NCI-H128 (cell line): ENCODE results near the gene CDK10.
"Not testable (repeated sequence)": the region's sequence is repeated elsewhere in the genome, so short reads cannot be mapped to it uniquely, and the experiment has no call there.

Source experiments
- DNase-seq: peaks from one replicate; lab custom pipeline; 2025; ENCODE audit not compliant: unreplicated experiment; lab: John Stamatoyannopoulos, UW

Gene CDK10

DNA sequence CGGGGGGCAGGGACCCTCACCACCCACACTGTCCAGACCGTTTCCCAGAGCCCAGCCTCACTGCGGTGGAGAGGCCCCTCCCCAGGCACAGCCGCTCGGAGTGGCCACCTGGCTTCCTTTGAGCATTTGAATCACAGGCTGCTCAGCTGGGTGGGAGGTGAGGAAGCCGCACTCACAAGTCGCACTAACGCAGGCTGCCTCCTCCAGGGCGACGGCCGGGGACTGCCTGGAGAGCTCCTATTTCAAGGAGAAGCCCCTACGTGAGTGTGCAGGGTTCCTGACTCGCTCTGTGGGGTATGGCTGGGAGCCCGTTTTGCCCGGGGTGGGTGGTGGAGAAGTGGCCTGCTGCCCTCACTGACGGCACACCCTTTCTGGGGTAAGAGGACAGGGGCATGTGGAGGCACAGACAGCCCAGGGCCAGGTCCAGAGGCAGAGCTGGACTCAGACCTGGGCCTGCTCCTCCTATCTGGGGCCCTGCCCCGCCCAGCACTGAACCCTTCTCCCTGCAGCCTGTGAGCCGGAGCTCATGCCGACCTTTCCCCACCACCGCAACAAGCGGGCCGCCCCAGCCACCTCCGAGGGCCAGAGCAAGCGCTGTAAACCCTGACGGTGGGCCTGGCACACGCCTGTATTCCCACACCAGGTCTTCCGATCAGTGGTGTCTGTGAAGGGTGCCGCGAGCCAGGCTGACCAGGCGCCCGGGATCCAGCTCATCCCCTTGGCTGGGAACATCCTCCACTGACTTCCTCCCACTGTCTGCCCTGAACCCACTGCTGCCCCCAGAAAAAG, 8.8 kb downstream of the CDK10 start:
- no peak for DNase-seq

DNA sequence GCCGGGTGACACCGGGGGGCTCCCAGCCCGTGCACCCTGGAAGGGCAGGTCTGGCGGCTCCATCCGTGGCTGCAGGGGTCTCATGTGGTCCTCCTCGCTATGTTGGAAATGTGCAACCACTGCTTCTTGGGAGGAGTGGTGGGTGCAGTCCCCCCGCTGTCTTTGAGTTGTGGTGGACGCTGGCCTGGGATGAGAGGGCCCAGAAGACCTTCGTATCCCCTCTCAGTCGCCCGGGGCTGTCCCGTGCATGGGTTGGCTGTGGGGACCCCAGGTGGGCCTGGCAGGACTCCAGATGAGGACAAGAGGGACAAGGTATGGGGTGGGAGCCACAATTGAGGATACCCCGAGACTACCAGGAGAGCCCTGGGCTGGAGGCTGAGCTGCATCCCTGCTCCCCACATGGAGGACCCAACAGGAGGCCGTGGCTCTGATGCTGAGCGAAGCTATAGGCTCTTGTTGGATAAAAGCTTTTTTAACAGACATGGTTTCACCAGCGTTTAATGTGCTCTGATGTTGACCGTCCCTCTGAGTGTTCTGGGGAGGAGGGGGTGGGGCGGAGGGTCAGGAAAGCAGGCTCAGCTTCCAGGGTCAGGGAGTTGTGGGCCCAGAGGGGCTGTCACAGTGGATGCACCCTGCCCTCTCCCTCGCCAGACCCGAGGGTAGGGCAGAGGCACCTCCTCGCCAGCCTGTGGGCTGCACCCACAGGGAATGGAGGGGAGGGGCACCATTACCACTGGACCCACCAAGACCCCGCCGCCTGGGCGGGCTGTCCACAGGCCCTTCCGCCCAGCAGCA, 9.6 kb downstream of the CDK10 start:
- DNase-seq = no peak

DNA sequence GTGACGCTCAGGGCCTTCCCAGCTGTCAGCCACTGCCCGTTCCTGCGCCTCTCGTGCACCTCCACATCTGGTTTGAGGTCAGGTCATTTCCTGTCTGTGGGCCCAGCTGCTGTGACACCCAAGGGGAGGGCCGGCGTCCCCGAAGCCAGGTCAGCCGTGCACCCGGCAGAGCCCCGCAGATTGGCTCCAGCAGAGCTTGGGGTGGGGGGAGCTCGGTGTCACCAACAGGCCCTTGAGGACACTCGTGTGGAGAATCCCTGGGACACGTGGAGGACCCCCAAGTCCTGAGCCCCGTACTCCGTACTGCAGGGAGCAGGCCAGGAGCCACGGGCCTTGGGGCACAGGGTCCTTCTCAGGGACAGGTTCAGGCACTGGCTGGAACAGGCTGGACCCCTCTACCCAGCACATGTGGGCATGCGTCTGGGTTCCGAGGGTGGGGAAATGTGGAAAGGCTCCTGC, 10.2 kb downstream of the CDK10 start:
- no peak for DNase-seq

DNA sequence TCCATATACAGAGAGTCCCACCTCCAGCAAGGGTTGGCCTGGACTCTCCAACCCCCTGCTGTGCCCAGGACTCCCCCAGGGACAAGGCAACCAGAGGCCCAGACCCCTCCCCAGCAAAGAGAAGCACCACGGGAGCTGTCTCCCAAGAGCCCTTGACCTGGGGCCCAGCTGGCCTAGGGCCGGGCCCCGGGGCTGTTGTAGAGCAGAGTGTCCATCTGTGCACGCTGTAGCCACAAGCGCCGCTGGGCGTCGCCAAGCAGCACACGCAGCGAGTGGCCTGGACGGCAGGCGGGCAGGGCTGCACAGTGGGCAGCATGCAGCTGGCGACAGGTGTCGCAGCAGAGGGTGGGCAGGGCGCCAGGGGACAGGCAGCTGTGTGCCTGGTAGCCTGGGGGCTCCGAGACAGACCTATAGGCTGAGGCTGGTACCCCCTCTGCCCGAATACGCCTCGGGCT, 10.7 kb downstream of the CDK10 start:
- no peak for DNase-seq

DNA sequence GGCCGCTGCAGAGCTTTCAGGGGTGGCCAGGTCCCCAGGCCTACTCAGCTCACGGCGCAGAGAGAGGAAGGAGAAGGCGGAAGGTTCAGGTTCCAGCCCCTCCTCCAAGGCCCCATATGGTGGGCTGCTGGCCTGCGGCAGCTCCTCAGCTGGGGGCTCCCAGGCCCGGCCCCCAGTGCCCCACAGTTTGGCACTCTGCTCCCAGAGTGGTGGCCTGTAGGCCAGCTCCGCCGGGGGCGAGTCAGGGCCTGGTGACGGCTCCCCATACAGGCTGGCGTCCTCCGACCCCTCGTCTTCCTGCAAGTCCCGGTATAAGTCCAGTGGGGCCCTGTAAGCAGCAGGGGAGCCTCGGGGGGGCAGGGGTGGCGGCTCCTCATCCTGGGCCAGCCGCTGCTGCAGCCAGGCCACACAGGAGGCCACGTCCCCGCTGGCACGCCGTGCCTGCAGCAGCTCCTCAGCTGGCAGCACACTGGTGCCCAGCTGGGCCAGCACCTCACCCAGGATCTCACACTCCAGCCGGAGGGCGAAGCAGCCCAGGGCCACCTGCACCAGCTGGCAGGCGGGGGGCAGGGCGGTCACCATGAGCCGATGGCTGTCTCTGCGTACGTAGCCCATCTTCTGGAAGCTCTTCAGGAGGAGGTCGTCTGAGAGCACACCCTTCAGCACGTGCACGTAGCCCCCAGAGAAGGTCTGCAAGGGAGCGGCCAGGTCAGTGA, 11.3 kb downstream of the CDK10 start:
- no peak for DNase-seq

DNA sequence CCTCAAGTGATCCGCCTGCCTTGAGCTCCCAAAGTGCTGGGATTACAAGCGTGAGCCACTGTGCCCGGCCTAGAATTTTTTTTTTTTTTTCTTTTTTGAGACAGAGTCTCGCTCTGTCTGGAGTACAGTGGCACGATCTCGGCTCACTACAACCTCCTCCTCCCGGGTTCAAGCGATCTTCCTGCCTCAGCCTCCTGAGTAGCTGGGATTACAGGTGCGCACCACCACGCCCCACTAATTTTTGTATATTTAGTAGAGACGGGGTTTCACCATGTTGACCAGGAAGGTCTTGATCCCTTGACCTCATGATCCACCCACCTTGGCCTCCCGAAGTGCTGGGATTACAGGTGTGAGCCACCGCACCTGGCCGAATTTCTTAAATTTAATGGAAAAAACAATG, 12.2 kb downstream of the CDK10 start:
- not testable (repeated sequence) for DNase-seq

DNA sequence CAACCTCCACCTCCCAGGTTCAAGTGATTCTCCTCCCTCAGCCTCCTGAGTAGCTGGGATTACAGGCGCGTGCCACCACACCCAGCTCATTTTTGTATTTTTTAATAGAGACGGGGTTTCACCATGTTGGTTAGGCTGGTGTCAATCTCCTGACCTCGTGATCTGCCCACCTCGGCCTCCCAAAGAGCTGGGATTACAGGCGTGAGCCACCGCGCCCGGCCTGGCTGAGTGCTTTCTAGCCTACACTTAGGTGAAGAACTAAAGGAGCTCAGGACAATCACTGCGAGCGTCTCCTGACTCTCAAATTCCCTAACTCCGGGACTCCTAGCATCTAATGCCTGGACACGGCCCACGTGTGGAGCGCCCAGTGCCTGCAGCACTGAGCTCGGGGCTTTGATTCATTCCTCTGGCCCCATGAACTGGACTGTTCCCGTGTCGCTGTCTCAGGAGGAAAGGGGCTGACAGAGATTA, 13.2 kb downstream of the CDK10 start:
- not testable (repeated sequence) for DNase-seq

DNA sequence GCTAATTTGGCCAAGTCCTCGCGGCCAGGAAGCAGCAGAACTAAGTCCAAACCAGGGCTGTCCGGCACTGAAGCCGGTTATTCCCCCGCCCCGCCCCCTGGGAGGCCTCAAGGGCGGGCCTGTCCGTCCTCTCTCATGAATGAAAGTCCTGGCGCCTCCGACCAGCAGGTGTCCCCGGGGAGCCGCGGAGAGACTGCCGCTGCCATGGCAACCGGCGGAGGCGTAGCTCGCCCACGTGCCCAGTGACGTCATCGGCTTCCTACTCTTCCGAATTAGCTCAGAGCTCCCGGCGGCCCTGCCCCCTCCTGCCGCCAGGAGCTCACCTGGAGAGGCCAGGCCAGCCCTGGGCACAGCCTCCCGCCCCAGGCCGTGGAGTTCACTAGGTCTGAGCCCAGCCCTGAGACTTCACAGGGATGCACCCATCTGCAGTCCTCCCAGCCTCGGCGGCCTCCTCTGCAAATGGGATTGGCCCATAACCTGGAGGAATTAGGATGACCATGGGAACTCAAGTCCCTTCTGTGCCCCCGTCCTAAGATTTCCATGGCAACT, 13.7 kb downstream of the CDK10 start:
- peak; percentile 85 for DNase-seq

DNA sequence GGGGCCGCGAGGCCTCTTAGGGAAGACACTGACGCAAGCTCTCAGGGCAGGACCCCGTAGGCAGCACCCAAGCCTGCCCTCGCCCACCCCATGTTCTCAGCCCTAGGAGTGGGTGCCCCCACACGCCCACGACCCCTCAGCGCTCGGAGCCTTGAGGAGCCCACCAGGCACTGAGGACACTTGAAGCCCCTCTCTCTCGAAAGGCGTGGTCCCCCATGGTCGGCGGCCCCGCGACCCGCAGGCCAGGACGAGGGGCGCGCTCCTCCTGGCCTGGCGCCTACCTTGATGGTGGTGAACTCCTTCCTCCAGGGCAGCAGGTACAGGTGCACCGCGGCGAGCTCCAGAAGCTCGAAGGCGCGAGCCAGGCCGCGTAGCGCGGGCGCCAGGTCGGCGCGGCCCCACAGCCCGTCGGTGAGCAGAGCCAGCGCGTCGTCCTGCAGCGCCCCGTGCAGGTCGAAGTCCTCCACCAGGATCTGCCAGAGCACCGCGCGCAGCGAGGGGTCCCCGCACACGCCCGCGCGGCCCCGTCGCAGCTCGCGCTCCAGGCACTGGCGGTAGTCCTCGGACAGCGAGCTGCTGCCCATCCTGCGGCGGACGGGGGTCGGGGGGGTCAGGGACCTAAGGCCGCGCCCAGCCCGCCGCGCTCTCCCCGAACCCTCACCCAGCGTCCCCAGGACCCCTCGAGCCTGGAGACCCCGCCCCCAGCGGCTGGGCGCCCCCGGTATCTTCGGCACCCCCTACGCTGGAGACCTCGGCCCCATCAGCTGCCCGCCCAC, 14.3 kb downstream of the CDK10 start:
- DNase-seq = peak; percentile 47

DNA sequence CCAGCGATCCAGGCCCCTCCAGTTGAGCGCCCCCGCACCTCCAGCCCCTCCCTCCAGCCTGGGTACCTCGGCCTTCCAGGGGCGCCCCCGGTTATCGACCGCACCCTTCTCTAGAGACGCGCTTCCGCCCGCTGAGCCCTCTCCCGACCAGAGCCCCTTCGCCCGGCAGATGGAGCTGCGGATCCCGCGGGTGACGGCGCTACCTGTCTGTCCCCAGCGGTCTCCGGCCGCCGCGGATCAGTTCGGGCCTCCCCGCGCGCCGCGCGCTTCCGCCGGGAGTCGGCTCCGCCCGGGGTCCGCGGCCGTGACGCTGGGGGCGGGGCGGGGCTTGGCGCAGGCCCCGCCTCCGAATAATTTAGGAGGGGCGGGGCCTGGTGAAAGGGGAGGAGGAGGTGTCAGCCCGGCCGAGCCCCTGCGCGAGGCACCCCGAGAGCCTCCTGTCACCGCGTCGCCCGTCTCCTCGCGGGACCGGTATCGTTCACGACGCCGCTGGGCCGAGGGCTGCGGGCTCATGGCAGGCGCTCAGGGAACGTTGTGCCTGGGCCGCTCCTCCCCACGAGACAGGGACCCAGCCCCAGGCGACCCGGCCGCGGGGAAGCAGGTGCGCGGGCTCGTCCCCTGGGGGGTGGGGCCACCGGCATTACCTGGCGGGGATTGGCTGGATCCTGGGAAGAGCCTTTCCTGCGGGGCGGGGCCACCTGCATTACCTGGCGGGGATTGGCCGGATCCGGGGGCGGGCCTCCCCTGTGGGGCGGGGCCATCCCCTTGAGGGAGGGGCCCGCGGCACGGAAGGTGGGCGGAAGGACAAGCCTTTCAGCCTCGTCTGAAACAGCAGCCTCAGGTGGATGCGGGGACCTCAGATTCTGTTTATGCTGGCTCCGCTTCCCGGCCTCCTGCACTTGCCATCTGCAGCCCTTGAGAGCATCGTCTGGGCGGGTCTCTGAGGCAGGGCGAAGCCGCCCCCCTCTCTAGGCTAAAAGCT, 15.2 kb downstream of the CDK10 start, which contains the start of gene SPATA2L:
Gene SPATA2L (minus strand): TSS at position 281 of the 982 bp plus-strand sequence. CDS start 473 bp downstream, outside the sequence.
- peak; percentile 86 for DNase-seq

DNA sequence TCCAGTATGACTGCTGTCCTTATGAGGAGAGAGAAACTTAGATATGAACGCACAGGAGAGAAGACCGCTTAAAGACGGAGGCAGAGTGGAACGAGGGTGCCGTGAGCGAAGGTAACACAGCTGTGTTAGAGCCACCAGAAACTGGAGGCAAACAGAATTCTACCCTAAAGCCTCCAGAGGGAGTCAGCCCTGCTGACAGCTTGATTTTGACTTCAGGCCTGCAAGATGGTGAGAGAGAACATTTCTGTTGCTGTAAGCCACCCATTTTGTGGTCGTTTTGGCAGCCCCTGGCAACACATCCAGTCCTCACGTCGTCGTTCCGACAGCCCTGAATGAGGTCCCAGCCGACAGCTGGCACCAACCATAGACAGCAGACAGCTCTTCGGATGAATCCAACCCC, 17.8 kb downstream of the CDK10 start:
- no peak for DNase-seq

DNA sequence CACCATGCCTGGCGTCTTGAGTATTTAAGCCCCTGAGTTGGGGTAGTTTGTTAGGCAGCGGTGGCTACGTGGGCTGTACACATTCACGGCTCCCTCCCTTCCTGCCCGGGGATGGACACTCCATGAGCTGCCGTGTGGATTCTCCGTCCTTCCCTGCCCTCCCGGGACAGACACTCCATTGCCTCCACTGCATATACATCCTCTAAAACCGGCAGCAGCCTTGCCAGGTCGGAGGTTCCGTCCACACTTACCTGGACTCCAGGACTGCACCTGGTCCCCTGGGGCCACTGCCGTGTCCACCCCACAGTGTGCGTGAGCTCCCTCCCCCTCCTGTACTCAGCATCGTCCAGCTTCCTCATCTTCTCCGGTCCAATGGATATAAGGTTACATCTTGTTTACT, 18.5 kb downstream of the CDK10 start:
- no peak for DNase-seq

DNA sequence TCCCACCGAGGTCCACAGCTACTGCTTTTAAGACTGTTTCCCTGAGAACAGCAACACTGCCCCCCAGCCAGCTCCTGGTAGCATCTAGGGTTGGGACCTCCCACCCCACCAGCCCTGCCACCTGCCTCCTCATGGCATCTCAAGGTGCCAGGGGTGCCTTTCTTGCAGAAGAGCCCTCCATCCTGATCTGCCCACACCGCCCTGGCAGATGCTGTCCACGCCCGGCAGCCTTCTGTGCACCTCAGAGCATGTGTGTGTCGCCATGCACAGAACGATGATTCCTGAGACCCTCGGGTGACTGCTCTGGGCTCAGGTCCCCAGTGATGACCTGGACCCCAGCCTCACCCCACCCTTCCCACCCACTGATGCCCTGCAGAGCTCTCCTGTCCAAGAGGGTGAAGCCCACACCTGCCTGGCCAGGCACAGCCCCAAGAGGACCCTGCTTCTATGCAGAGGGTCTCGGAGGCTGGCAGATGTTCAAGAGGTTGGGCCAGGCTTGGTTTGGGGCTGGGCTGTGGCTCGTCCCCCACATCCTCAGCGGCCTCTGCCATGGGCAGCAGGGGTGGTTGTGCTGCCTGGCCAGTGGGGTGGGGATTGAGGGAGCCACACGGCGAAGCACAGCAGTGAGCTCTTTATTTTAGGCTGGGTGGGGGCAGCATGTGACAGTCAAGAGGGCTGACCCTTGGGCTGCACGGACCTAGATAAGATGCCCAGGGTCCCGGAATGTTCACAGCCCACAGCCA, 20.2 kb downstream of the CDK10 start:
- no peak for DNase-seq

DNA sequence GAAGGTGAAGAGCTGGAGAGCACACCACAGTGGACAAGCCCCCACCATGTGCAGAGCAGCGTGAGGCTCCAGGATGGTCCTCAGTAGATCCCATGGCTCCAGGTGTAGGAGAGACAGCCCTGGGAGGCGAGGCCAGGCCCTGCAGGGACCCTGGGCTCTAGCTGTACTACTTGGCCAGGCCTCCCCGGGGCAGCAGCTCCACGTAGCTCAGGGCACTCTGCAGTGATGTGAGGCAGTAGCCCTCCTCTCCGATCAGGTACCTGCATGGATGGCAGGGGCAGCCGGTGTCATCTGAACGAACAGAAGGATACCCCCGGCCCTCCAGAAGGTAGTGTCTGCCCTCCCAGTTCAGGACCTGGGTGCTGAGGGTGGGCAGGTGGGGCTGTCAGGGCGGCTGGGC, 21.2 kb downstream of the CDK10 start:
- DNase-seq = no peak

DNA sequence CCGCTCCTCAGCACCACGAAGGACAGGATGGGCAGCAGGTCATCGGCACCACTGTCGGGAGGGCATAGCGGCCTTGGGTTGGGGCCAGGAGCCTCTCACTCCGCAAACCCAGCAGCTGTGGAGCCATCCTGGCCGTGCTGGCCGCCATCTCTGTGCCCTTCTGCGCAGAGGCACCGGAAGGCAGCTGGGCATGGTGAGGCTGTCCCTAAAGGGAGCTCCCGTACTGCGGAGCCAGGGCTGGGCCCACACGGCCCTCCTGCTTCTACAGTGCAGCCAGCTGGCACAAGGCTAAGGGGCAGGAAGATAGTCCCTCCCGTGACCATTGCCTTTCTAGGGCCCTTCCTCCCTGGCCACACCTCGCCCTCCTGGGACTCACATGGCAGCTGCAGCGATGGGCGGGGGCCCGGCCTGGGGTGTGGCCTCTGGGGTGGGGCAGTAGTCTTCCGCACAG, 22.0 kb downstream of the CDK10 start:
- no peak for DNase-seq

DNA sequence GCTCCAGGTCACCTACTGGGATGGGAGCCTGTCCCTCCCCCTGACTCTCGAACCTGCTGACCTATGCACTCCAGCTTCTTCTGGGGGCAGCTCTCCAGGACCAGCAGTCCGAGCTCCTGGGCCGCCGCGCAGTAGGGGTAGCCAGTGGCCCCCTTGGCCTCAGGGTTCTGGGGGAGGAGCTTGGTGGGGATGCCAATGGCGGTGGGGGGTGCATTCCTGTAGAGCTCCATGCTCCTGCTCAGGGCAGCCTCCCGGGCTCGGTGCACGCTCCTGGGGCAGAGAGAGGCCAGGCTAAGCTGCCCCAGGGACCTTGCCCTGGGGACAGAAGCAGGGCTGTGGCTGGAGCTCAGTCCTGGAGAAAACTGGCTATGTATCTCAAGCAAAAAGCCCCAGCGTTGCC, 22.7 kb downstream of the CDK10 start:
- no peak for DNase-seq

DNA sequence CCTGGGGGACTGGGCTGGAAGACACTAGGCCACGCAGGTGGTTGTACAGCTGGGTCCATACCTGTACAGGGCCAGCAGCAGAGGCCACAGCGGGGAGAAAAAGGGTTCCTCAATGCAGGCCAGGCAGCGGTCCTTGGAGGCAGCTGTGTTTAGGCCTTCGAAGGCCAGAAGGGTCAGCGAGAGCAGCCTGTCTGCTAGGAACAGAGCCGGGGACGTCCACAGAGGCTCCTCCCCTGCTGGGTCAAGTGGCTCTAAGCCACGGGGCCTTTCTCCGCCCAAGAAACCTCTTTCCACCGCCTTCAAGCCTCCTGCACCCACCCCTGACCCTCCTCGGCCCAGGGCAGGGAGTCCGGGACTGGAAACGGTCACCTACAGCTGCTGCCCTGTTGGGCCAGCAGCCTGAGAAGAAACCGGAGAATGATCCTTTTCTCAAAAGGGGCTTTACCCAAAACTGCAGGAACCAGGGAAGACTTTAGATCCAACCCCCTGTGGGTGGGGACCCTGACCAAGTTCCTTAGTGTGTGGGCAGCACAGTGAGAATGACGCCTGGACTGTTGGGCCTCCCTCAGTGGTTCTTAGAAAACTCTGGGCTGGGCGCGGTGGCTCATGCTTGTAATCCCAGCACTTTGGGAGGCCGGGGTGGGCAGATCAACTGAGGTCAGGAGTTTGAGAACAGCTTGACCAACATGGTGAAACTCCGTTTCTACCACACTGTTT, 23.4 kb downstream of the CDK10 start:
- DNase-seq = no peak
